Right renal pelvis (tissue), 4 donors: ENCODE measurements around the gene PSME2. TPM values are rescaled to one million over a fixed set of nuclear protein-coding genes. Genes with fewer than 3 reads are reported as not detected.
"Not testable (repeated sequence)": the region's sequence is repeated elsewhere in the genome, so short reads cannot be mapped to it uniquely, and the experiment has no call there.

Source experiments
- DNase-seq, 4 donors: peaks; one replicate each; pipeline ENCODE4 v3.0.0-alpha.2; 2013; ENCODE audit warnings: low read depth in 4 of 4, low spot score in 3 of 4, missing footprints in 1 of 4
- polyA plus RNA-seq, 4 donors: library from polyadenylated mRNA; unstranded; fragments of 120-200 nt; gene quantifications; one replicate each; pipeline ENCODE4 v1.2.1, GENCODE V29; 2013; ENCODE audit not compliant: insufficient read length in 4 of 4

The PSME2 gene
- polyA plus RNA-seq, 4 donors = 156 to 183 (median 168) TPM

DNA sequence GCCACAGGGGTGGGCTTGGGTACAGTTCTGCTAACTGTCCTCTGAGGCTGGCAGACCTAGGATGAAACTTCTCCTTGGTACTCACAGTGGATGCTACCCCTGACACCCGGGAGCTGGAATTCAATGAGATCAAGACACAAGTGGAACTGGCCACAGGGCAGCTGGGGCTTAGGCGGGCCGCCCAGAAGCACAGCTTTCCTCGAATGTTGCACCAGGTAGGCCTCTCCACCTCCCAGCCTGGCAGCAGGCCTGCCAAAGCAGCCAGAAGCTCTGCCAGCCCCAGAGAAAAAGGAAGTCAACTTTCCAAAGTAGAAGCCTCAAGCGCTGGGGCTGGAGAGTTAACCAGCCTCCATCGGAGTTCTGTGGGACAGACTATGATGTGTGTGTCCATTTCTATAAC is 29.2 kb downstream of the PSME2 start:
- DNase-seq = no peak

DNA sequence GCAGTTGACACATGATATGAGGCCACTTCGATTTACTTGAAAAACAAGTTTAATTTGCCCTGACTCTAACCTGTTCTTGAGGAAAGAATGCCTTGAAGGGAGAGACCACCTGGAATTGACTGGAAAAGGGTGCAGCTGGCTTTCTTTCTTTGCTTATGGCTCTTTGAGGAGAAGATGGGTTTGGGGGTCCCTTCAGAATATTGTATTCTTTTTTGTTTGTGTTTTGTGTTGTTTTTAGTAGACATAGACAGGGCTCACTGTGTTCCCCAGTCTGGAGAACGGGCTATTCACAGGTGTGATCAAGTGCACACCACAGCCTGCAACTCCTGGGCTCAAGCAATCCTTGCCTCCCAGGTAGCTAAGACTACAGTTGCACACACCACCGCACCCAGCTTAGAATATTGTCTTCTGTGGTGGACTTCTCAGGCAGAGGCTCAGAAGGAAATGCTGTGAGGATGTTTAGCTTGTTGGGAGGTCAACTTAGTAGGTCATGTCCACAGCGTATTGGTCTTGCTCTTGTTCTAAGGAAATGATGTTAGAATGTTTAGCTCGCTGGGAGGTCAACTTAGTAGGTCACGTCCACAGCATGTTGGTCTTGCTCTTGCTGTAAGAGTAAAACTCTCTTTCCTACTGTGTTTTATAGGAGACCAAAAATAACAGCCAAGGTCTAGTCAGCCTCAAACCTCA is 30.1 kb downstream of the PSME2 start:
- no peak for DNase-seq

DNA sequence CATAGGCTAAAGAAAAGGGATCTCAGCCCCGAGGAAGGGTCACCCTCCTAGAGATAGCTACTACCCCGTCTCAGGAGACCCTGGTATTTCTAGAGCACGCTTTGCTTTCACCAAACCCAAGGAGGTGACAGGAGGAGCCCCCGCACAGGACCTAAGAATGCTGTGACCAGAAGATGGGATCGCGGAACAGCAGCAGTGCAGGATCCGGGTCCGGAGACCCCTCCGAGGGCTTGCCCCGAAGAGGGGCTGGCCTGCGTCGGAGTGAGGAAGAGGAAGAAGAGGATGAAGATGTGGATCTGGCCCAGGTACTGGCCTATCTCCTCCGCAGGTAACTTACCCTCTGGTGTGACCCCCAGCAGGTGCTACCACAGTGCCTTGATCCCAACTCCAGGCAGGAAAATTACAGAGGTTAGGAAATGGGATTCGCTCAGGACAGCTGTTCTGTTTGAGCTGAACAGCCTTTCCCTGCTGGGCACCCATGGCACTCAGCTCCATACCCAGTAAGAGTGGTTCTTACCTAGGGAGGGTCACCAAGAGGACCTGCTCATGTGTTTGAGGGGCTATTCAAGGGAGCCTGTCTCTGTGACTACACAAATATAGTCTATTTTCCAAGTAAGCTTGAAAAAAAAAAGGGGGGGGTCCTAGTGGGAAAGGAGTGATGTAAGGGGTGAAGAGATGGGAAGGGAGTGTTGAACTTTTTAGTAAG is 30.8 kb downstream of the PSME2 start:
- DNase-seq = no peak

DNA sequence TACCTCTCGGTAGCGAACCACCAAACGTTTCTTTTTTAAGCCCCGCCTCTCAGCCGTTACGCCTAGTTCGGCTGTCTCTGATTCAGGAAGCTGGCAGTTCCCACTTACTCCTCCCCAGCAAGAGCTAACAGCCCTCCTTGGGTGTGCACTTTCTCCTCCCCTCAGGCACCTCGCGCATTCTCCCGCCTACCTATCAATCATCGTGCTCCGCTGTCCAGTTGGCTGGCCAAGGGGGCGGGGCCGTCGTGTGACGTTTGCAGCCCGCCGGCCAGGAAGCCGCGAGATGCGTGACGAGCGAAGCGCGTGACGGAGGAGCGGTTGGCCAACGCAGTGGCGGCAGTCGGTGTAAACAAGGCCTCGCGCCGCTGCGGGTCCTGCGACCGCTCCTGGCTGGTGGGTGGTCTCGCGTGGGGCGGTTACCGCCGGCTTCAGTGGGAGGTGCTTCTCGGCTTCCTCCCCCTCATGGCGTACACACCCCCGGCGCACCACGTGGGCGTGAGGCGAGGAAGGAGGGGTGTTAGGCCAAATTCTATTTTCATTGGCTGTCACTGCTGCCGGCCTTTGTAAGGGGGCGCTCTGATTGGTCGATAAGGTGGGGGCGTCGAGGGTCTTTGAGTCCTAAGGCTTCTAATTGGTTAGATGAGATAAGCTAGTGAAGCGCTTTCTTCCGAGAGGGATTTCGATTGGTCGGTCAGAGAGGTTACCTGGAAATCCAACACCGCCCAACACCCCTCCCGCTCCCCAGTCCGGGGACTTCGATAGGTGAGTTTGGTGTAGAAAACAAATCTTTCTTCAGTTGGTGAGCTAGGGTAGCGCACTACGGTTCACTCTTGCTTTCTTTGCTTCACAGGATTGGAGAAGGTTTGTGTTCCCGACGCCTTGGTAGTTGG is 31.6 kb downstream of the PSME2 start, which contains the start of the genes DCAF11 and NRL:
Gene DCAF11 (plus strand): TSS at position 246 of the 890 bp plus-strand sequence. CDS start 818 bp downstream, outside the sequence.
Gene NRL (minus strand): TSS at position 418 of the 890 bp plus-strand sequence. CDS start 32,101 bp downstream, outside the sequence.
- DNase-seq = peak; percentile 98 to 100 (median 99)

DNA sequence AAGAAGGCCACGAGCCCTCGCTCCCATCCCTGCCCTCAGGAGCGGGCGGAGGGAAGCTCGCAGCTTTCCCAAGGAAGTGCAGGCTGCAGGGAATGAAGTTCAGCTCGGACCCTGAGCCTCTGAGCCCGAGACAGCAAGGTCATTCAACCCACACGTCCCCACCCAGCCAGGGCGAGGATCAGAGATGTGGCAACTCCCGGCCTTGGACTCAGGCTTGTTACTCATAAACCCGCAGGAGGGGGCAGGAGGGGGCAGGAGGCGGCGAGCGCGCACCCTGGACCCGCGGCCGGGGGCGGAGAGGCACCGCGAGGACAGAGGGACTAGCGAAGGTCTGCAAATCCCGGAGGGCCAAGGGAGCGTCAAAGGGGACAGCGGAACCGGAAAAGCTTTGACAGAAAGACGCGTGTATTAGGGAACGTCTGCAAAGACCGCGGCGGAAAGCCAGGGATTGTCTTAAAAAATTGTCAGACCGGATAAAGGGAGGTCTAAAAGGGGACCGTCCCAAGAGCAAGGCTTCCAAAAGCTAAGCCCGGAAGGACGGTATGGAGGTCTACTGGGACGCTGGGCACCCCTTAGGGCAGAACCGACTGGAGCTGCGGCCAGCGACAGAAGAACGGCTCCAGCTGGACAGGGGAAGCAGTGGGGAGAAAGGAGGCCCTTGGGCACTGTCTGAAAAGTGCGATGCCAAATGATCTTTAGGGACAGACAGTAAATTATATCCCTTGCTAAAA is 32.4 kb downstream of the PSME2 start:
- DNase-seq = peak in 1 of 4 donors; percentile 71

DNA sequence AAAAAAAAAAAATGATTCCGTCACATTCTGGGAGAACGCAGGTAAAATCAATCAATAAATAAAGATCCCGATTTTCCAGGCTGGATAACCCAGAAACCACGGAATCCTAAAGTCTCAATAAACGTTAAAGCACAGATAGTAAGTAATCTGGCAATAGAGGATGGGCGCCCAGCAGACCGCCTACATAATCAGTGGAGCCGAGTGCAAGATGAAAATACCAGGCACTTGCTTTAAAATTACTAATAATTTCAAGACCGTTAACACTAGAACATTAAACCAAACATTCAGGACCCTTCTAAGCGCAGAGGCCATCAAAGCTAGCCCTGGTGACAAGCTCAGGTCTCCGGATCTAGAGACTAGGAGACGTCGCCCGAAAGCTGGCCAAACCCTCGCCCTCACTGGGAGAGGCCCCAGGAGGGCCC is 33.0 kb downstream of the PSME2 start:
- no peak for DNase-seq

DNA sequence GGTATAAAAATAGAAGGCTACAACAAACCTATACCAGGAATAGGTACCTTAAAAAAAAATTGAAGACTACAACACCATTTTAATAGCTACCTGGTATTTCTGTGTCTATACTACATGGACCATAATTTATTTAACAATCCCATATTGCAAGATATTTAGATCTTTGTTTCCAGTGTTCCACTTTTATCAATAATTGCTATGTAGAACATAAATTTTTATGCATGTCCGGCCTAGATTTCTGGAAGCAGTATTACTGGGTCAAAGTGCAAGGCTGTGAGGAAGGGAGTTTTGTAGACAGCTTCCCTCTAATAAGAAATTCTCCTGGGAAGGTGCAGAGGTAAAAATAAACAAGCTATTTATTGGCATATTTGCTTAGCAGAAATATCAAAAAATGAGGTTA is 35.9 kb downstream of the PSME2 start:
- no peak for DNase-seq

DNA sequence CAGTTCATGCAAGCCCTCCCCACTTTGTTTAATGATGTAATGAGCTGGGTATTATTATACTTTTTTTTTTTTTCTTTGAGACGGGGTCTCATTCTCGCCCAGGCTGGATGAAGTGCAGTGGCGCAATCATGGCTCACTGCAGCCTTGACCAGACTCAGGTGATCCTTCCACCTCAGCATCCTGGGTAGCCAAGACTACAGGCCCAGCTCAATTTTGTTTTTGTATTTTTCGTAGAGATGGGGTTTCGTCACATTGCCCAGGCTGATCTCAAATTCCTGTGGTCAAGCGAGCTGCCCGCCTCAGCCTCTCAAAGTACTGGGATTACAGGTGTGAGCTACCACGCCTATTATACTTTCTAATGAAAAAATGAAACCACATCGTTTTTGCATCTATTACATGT is 36.4 kb downstream of the PSME2 start:
- no peak for DNase-seq

DNA sequence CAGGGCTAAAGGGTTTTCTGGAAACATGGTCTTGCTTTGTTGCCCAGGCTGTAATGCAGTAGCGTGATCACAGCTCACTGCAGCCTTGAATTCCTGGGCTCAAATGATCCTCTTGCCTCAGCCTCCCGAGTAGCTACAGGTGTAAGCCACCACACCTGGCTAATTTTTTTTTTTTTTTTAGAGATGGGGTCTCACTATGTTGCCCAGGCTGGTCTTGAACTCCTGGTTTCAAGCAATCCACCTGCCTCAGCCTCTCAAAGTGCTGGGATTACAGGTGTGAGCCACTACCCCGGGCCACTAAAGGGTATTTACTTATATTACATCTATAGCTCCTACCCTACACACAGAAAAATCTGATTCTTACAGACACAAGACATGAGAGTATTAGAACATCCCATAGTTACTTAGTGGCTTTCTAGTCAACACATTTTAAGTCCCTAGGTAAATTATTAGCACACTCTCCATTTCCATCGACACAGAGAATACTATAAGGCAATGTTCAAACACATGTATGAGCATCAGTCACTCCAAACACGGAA is 38.0 kb downstream of the PSME2 start:
- no peak for DNase-seq

DNA sequence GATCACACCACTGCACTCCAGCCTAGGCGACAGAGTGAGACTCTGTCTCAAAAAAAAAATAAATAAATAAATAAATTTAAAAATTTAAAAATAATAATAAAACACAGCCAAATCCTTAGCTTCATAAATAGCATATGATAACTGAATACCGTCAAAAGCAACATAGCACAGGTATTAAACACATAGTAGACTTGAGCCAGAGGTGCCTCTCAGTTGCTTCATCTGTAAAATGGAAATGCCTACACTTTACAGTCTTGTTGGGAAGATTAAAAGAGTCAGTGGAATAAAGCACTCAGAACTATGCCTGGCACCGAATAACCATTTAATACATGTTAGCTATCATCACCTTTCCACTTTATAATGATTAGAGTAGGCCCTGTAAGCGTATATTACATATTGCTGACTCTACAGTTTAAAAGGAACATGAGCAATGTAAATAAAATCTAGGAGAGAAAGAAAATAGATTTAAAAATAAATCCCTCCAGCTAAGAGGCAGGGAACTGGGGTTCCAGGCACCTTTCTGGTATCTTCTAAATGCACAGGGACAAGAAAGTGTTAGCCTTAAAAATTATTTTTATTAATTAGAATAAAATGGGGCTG is 39.6 kb downstream of the PSME2 start:
- no peak for DNase-seq

DNA sequence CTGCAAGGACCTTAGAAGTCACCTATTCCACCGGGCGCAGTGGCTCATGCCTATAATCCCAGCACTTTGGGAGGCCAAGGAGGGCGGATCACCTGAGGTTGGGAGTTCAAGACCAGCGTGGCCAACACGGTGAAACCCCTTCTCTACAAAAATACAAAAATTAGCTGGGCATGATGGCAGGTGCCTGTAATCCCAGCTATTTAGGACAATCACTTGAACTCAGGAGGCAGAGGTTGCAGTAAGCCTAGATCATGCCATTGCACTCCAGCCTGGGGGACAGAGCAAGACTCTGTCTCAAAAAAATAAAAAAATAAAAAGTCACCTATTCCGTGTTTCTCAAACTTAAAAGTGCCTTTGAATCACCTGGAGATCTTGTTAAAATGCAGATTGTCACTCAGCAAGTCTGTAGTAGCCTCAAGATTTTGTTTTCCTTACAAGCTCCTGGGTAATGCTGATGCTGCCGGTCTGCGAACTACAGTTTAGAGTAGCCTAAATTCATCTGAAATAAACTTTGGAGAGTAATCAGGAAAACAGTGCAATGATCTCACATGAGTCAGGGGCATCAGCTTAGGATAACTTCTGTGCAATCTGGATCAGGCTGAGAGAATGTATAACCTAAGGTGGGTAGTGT is 40.7 kb downstream of the PSME2 start:
- DNase-seq = not testable (repeated sequence)

DNA sequence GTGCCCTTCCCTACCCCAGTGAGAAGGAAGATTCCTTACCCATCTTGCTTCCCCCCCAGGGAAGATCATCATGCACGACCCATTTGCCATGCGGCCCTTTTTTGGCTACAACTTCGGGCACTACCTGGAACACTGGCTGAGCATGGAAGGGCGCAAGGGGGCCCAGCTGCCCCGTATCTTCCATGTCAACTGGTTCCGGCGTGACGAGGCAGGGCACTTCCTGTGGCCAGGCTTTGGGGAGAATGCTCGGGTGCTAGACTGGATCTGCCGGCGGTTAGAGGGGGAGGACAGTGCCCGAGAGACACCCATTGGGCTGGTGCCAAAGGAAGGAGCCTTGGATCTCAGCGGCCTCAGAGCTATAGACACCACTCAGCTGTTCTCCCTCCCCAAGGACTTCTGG is 43.0 kb downstream of the PSME2 start:
- DNase-seq = no peak

DNA sequence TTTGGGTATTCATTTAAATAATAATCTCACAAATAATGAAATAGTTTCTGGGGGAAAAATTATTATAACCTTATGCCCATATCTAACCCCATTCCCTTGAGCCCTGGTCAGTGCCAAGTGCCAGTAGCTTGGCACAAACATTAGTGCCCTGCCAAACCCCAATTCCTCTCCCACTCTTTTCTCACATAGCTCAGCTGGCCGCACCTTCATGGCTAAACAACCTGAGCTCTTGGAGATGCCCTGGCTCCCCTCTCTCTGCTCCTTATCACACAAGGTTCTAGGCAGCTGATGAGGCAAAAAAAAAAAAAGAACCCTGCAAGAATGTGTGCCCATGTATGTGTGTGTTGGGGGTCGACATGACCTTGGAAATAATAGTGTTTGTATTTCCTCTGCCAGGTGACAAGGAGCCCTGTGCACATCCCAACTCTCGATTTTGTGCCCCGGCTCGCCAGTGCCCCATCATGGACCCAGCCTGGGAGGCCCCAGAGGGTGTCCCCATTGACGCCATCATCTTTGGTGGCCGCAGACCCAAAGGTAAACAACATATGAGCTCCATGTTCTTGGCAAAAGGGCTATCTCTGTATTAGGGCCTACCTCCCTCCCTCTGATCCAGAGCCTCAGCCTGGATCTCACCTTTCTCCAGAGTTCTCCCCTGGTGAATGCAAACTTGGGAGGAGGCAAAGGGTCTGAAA is 43.9 kb downstream of the PSME2 start:
- DNase-seq = no peak

DNA sequence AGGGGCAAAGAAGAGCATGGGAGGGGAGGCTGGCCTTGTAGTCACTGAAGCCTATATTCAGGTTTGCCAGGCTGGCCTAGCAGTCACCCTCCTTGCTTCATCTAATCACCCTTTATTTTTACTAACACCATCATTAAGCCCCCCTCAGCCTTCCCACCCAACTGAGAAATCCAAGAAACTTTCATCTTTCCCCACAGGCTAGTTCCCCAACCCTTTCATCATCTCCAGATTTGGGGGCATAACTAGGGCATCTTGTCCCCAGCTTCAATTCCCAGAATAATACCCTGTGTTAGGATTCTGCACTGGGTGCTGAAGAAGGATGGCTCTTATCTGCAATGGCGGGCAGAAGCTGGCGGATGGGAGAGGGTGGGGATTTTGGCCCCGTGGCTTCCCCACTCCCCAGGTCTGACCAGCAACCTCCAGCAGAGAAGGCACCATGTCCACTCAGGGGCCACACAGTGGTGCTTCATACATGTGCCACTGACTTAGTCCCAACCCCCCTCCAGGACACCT is 45.4 kb downstream of the PSME2 start:
- no peak for DNase-seq

DNA sequence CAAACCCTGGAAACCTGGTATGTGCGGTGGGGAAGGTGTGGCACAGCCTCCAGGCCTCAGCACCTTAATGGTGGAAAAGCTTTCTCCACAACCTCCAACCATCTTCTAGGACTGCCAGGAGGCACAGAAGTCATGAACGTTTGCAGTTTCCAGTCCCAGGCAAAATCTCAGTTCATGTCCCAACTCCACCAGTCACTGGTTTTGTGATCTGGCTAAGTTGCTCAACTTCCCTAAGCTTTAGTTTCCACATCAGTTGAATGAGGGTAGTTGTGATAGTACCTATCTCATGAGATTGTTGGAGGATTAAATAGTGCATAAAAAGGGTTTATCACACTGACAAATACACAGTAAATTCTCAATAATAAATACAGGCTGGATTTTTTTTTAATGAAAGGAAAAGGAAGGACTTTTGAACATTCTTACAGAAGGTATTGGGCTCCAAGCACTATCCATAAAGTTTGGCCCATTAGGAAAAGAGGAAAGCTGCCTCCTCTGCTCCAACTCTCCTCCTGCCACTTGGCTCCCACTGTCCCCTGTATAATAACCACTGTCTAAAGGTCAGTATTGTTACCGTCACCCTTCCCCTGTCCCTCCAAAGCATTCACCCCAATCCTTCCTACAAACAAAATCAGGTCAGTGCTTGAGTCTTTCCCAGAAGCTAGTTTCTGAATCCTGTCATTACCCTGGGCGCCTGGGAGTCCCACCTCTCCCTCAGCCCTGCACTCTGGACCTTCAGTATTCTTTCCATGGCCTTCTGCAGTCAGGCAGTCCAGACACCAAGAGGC is 46.0 kb downstream of the PSME2 start:
- no peak for DNase-seq

DNA sequence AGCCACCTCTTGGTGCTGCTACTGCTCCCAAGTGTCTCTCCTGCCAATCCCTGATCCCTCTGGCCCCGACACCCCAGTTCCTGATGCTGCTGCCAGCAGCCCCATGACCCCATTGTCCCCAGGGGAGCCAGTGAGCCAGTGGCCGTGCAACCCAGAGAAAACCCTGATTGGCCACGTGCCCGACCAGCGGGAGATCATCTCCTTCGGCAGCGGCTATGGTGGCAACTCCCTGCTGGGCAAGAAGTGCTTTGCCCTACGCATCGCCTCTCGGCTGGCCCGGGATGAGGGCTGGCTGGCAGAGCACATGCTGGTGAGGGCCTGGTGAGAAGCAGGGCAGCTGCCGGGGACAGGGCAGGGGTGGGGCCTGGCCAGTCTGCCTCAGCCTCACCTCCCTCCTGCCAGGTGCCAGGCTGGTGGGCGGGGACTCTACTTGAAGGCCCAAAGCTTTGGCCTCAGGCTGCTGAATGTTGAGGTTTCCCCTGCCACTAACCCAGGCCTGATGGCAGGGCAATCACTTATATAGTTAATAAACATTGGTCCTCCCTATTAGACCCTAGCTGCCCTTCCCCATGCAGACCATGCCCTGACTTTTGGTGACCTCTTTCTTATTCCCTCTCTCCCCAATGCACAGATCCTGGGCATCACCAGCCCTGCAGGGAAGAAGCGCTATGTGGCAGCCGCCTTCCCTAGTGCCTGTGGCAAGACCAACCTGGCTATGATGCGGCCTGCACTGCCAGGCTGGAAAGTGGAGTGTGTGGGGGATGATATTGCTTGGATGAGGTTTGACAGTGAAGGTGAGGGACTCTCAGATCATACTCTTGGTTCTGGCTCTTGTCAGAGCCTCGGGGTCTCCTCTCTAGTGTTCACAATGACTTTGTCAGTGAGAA is 47.2 kb downstream of the PSME2 start:
- no peak for DNase-seq
